GM19328 (cell line): ENCODE data around the gene IMPG2.

Experiments
- ATAC-seq: cut with Tn5 transposase; IDR thresholded peaks from one replicate; pipeline ENCODE4 v1.9.1; 2021; ENCODE audit warnings: mild to moderate bottlenecking, moderate library complexity; ENCODE audit not compliant: unreplicated experiment

IMPG2 gene

GRCh38 chr3:101278727-101279126 lies 41.6 kb downstream of the IMPG2 start:
- no peak for ATAC-seq

DNA sequence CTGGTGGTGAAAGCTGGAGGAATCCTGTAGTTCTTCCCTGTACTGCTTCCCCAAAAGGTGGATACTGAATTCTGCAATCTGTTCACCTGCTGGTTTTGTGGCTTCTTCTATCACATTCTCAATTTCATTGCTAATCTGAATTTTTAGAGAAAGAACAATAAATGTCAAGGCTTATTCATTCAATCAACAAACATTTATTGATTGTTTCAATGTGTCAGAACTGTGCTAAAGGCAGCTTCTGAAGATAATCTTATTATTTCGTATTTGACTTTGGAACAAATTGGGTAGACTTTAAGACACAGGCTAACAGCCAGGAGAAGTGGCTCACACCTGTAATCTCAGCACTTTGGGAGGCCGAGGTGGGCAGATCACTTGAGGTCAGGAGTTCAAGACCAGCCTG lies 46.8 kb downstream of the IMPG2 start:
- ATAC-seq = no peak

DNA sequence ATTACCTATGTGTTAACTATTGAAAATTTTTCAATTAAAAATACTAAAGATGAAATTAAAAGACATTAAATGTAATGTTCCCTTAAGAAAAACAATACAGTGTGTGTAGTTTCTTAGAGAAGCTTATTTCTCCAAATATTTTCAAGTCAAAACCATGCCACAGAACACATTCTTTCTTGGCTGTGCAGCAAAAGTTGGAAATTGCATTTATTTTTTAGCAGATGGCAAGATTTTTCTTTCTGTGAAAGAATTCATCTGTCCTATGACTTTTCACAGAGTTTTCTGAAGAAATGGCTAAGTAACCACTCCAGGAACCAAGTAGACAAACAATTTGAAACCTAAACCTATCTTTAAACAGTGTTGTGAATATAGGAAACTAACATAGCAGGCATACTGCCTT lies 47.2 kb downstream of the IMPG2 start:
- no peak for ATAC-seq

- ATAC-seq = no peak
Observed at GRCh38 chr3:101271728-101272127, 48.6 kb downstream of the IMPG2 start.

- ATAC-seq = no peak
Observed at GRCh38 chr3:101270149-101270548, 50.2 kb downstream of the IMPG2 start.

DNA sequence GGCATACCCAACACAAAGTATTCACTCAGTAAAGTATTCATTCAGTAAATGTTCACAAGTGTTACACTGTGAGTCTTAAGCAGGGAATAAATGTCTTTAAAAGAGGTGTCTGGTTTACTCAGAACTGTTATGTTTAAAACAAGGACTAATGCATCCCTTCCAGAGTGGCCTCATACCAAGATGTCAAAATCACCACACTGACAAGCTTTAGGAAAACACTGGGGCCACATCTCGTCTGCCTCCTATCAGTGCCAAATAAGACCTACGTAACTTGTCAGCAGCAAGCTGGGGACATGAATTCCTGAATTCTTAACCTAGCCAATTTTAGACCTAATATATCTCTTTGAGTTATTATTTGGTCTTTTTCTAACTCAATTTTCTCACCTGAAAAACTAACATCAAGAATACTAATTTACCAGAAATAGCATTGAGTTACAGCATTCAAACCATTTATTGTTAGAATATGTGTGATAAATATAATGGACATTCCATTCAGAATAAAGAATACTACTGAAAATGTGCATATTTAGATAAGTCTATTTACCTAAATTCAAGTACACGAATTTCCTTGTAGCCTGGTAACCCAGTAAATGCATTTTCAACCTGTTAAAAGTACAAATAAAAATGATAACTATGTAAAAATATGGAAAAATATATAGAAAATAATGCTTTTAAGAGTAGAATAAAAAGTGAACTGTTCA lies 51.3 kb downstream of the IMPG2 start:
- no peak for ATAC-seq

GRCh38 chr3:101268141-101268540 lies 52.2 kb downstream of the IMPG2 start:
- ATAC-seq = no peak

GRCh38 chr3:101266566-101266965 lies 53.8 kb downstream of the IMPG2 start:
- ATAC-seq = no peak

DNA sequence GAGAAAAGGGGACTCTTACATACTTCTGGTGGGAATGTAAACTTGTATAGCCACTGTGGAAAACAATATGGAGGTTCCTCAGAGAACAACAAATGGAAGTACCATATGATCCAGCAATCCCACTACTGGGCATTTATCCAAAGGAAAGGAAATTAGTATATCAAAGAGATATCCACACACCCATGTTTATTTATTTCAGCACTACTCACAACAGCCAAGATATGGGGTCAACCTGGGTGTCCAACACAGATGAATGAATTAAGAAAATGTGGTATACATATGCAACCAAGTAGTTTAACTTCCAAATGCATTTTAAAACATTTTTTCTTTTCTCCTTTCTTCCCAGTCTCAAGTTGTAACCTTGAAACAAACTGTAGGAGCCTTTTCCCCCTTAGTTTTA lies 54.3 kb downstream of the IMPG2 start:
- no peak for ATAC-seq

- peak; percentile 55 for ATAC-seq
Observed at GRCh38 chr3:101262393-101263240, 57.8 kb downstream of the IMPG2 start.

DNA sequence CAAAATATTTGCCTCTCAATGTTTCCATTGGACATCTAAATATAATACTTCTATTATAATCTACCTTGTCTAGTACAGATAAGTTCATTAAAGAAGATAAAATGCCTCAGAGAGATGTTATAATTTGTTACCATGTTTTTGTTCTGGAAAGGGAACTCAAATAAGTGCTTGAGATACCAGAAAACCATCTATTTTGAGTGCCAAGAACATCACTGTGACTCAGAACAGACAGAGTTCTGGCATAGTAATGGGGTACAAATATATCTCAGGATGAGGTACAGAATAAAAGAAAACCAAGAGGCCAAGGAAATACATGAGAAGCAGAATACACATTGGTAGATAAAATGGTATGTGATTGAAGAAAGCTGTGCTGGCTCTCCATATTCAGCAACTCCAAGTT lies 58.9 kb downstream of the IMPG2 start:
- no peak for ATAC-seq

DNA sequence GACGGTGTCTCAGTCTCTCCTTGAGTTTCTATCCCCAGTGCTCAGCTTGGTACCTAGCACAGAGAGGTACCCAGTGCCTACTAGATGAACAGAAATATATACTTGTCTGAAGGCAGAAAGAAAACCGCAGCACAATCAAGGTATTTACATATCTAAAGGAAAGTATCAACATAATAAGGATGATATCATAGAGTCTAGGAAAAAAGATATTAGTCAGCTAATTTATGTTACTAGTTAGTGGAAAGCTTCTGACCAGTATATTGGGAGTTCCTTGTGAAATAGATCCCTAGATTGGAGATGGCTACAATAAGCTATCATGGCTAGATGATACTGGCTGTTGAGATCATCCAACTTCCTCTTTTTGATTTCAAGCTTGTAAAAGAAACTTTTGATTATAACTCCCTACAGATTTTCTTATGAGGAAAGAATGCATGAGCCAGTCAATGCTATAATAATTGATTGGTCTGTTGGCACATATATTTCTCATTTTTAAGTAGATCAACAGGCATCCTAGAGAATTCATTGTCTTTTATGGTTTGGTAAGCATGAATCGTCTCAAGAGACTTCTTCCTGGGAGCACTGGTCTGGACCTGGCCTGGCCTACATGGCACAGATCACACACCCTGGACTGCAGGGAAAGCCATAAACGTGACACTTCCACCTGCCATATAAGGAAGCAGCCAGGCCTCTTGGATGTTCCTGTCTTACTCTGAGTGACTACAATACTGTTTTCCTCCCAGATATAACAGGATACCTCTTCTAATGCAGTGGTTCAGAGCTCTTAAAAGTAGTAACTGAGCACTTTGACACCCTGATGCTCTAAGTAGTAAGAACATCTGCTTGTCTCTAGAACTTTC lies 60.7 kb downstream of the IMPG2 start:
- ATAC-seq = no peak

DNA sequence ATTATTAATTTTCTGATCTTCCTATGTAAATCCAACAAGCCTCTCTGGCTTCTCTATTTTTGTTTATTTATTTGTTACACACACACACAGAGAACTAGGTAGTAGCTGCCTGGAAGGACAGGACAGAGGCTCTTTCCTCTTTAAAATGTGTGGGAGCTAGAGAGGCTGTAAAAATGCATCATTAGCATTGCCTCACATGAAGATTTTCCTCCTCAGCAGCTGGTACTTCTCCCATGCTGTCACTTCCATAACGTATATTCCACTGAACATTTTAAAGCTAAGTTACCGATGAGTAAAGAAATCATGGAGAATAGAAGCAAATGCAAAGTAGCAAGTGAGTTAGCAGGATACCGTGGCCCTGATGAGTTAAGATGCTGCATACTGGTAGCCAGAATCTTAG lies 63.9 kb downstream of the IMPG2 start:
- ATAC-seq = no peak

GRCh38 chr3:101255441-101255840 lies 64.9 kb downstream of the IMPG2 start:
- no peak for ATAC-seq

DNA sequence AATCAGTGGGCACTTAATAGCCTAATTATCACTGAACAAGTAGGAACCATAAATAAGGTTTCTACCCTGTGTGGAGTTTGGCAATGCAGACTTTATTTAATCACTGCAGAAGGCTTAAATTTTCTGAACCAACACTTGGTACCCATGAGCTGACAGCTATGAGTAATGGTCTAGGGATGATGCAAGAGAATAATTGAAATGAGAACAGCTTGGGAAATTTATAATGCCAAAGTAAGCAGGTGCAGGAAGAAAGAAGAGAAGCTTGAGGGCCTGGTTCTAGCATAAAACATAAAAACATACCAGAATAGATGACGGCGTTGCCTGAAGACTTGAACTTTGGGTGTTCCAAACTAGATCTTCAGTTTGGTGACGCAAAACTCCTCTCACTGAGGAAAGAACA lies 67.0 kb downstream of the IMPG2 start:
- no peak for ATAC-seq

- no peak for ATAC-seq
Observed at GRCh38 chr3:101252945-101253344, 67.4 kb downstream of the IMPG2 start.

- ATAC-seq = no peak
Observed at GRCh38 chr3:101252307-101252706, 68.1 kb downstream of the IMPG2 start.

DNA sequence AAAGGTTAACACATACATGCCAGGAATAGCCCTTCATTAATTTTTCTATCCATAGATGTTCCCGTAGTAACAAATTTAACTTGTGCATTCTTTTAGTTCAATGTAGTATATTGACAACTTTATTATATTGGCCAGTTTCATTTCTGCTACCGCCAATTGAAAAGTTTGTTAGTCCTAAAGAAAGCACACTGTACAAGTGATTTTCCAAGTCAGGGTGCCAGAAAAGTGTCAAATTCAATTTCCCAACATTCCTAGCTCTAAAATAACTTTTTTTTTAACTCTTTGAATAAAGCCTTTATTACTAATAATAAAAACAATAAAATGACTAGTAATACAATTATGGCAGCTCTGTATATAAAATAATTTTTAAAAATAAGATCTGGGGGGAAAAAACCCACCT lies 68.9 kb downstream of the IMPG2 start:
- ATAC-seq = no peak

DNA sequence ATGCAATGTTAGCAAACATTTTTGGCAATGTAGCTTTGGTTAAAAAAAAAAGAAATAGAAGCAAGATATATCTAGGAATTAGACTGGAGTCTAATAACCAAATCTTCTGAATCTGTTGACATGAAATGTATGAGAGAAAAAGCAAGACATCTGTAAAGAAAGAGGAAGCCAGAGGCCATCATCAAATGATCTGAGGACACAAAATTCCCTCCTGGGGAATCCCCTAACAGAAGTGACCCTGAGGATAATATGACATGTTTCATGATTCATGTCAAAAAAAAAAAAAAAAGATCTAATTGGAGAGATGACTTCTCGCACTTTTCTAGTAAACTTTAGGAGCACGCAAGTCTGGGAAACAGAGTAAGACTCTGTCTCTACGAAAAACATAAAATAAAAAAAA lies 70.9 kb downstream of the IMPG2 start:
- no peak for ATAC-seq

DNA sequence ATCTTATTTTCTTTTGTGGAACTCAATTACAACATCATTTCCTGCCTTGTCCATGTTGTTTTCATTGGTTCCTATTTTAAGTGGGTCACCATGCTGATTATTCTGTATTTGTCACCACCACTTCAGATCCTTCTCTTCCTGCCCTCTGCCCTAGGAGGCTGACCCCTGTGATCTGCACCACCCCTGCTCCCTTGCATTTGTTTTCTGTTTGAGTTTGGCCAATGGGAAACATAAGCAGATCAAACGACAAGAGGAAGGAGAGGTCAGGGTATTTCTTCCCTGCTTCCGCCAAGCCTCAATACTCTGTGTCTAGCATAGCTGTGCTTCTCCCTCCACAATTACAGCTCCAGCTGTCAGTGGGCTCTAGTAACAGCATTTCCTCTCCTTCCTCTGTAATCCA lies 71.6 kb downstream of the IMPG2 start:
- ATAC-seq = no peak

DNA sequence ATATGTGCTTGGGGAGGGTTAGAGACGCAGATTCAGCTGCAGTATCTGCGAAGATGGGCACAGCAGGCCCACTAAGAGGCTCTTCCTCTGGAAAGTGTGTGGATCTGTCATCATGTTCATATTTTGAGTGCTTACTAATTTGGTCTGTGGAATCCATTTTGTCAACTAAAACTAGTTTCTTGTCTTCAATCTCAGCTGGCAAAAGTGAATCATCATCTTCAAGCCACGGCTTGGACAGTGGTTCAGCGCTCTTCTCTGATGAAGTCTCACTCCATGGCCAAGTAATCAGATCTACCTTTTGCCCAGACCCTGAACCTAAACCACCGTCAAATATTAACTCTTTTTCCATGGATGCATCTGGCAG lies 76.2 kb downstream of the IMPG2 start:
- ATAC-seq = no peak
